ENCODE data around the gene VDAC2.
"Not testable (repeated sequence)": the region's sequence is repeated elsewhere in the genome, so short reads cannot be mapped to it uniquely, and the experiment has no call there.

VDAC2 gene

GRCh38 chr10:75195035-75195763 is 15.4 kb upstream of the VDAC2 start:
- H3K9me3 ChIP-seq: no peaks in the 10 kb centered on the region
- no peak for DNase-seq
- no peaks in the 10 kb centered on the region for H3K27me3 ChIP-seq
- H3K4me1 ChIP-seq: no peaks in the 10 kb centered on the region
- H3K4me3 ChIP-seq (ENCODE audit: low read depth, low read length): no peak overlapping the region
- no peak for TF ChIP-seq CTCF (IDR thresholded peaks at IDR 0.05; ENCODE audit: low read depth, low read length)
- no peaks in the 10 kb centered on the region for H3K36me3 ChIP-seq

GRCh38 chr10:75197066-75197465 is 13.5 kb upstream of the VDAC2 start:
- TF ChIP-seq CTCF (IDR thresholded peaks at IDR 0.05; ENCODE audit: low read depth, low read length): no peak
- H3K27me3 ChIP-seq: no peaks in the 10 kb centered on the region
- H3K4me1 ChIP-seq: no peaks in the 10 kb centered on the region
- H3K36me3 ChIP-seq: no peaks in the 10 kb centered on the region
- no peaks in the 10 kb centered on the region for H3K9me3 ChIP-seq
- no peak overlapping the region for H3K4me3 ChIP-seq (ENCODE audit: low read depth, low read length)
- DNase-seq: no peak

- Histone ChIP-seq H3K27me3 (no peaks in the 10 kb centered on the region), H3K4me3 (ENCODE audit: low read depth, low read length) (no peak overlapping the region), H3K4me1 (no peaks in the 10 kb centered on the region), H3K36me3 (no peaks in the 10 kb centered on the region), H3K9me3 (no peaks in the 10 kb centered on the region)
- TF ChIP-seq CTCF (IDR thresholded peaks at IDR 0.05; ENCODE audit: low read depth, low read length): no peak
- no peak for DNase-seq
Measured at GRCh38 chr10:75197906-75198305, 12.7 kb upstream of the VDAC2 start.

- not testable (repeated sequence) for H3K4me1 ChIP-seq; H3K27me3 ChIP-seq; DNase-seq; H3K4me3 ChIP-seq (ENCODE audit: low read depth, low read length); H3K36me3 ChIP-seq; H3K9me3 ChIP-seq
Measured at GRCh38 chr10:75199949-75200348, 10.6 kb upstream of the VDAC2 start.

- no peak for DNase-seq
- no peaks in the 10 kb centered on the region for H3K27me3 ChIP-seq
- no peaks in the 10 kb centered on the region for H3K9me3 ChIP-seq
- no peak overlapping the region for H3K4me3 ChIP-seq (ENCODE audit: low read depth, low read length)
- H3K4me1 ChIP-seq: no peaks in the 10 kb centered on the region
- TF ChIP-seq CTCF (IDR thresholded peaks at IDR 0.05; ENCODE audit: low read depth, low read length): no peak
- H3K36me3 ChIP-seq: no peaks in the 10 kb centered on the region
Measured at GRCh38 chr10:75201793-75202307, 8.7 kb upstream of the VDAC2 start.

- TF ChIP-seq CTCF (IDR thresholded peaks at IDR 0.05; ENCODE audit: low read depth, low read length): no peak
- H3K4me3 ChIP-seq (ENCODE audit: low read depth, low read length): no peak overlapping the region
- no peaks in the 10 kb centered on the region for H3K4me1 ChIP-seq
- no peaks in the 10 kb centered on the region for H3K27me3 ChIP-seq
- DNase-seq: no peak
- no peaks in the 10 kb centered on the region for H3K9me3 ChIP-seq
- H3K36me3 ChIP-seq: no peaks in the 10 kb centered on the region
Measured at GRCh38 chr10:75202321-75203045, 8.1 kb upstream of the VDAC2 start.

GRCh38 chr10:75203046-75203620 is 7.5 kb upstream of the VDAC2 start:
- not testable (repeated sequence) for H3K36me3 ChIP-seq; H3K4me3 ChIP-seq (ENCODE audit: low read depth, low read length); H3K9me3 ChIP-seq; H3K4me1 ChIP-seq; H3K27me3 ChIP-seq; DNase-seq

All from BE2C (cell line).